Measurements from ENCODE around the gene PSME1.

The PSME1 gene

DNA sequence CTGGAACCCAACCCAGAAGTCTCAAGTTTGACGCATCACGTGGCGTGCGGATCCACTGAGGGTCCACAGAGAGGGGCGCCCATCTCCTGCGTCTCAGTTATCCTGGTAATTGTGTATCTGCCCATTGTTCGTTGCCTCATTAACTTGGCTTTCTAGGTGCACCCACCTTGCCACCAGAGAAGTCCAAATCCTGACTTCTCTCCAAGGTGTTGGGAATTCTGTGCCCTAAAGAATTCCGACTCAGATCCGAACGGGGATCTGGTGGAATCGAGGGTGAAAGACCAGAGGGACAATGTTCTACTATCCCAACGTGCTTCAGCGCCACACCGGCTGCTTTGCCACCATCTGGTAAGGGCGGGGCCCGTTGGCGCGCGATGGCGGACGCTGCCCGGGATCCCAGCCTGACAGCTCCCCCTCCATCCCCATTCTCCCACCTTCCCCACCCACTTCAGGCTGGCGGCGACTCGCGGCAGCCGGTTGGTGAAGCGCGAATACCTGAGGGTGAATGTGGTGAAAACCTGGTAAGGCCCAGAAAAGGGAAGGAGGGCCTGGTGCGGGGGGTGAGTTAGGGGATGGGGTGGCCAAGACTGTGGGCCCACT lies 36.4 kb downstream of the PSME1 start:
- peaks cover 8% of the 10 kb centered on the region for H3K4me1 ChIP-seq (ENCODE audit: control insufficient read depth, insufficient read depth, low read length, poor library complexity, severe bottlenecking)
- no peak overlapping the region for H3K4me3 ChIP-seq (ENCODE audit: insufficient read depth, low read depth, low read length, poor library complexity, severe bottlenecking)
- H3K27ac ChIP-seq (ENCODE audit: insufficient read depth, low read length, poor library complexity, severe bottlenecking), result peak overlapping the region; percentile 49
- H3K36me3 ChIP-seq (ENCODE audit: control insufficient read depth, insufficient read depth, low read length), result peaks cover 14% of the 10 kb centered on the region
- H3K27me3 ChIP-seq (replicated peaks; ENCODE audit: control insufficient read depth, insufficient read depth, low read length, poor library complexity, severe bottlenecking), result no peaks in the 10 kb centered on the region
- H3K9me3 ChIP-seq (ENCODE audit: control insufficient read depth, low read length), result no peaks in the 10 kb centered on the region
- no peak for DNase-seq

DNA sequence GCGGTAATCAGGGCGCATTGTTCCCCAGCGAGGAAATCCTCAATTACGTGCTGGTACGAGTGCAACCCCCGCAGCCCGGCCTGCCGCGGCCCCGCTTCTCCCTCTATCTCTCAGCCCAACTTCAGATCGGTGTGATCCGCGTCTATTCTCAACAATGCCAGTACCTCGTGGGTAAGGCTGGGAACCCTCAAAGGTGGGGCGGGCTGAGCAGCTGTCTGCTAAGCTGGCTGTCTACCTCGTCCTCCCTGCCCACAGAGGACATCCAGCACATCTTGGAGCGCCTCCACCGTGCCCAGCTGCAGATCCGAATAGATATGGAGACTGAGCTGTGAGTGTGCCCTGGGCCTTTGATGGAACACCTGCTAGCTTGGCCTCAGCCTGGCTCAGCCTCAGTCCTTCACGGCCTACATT lies 36.9 kb downstream of the PSME1 start:
- Histone ChIP-seq H3K4me3 (ENCODE audit: insufficient read depth, low read depth, low read length, poor library complexity, severe bottlenecking) (no peak overlapping the region), H3K9me3 (ENCODE audit: control insufficient read depth, low read length) (no peaks in the 10 kb centered on the region), H3K4me1 (ENCODE audit: control insufficient read depth, insufficient read depth, low read length, poor library complexity, severe bottlenecking) (peaks cover 8% of the 10 kb centered on the region), H3K27ac (ENCODE audit: insufficient read depth, low read length, poor library complexity, severe bottlenecking) (no peak overlapping the region), H3K36me3 (ENCODE audit: control insufficient read depth, insufficient read depth, low read length) (peaks cover 19% of the 10 kb centered on the region), H3K27me3 (replicated peaks; ENCODE audit: control insufficient read depth, insufficient read depth, low read length, poor library complexity, severe bottlenecking) (no peaks in the 10 kb centered on the region)
- no peak for DNase-seq

DNA sequence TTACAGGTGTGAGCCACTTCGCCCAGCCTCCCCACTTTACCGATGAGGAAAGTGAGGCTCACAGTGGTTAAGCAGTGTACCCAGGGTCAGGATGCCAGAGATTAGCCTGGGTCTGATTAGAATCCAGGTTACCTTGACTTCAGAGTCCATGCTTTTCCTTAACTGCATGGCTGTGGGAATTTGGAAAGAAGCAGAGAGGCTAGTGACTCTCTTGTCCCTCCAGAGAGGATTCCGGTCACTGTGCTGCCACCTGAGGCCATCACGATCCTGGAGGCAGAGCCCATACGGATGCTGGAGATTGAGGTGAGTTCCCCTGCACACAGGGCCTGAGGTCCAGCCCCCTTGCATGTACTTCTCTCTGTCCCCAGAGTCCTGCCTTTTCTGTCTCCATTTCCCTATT lies 40.6 kb downstream of the PSME1 start:
- Histone ChIP-seq H3K4me1 (ENCODE audit: control insufficient read depth, insufficient read depth, low read length, poor library complexity, severe bottlenecking) (peaks cover 5% of the 10 kb centered on the region), H3K4me3 (ENCODE audit: insufficient read depth, low read depth, low read length, poor library complexity, severe bottlenecking) (no peak overlapping the region), H3K9me3 (ENCODE audit: control insufficient read depth, low read length) (no peaks in the 10 kb centered on the region), H3K27me3 (replicated peaks; ENCODE audit: control insufficient read depth, insufficient read depth, low read length, poor library complexity, severe bottlenecking) (no peaks in the 10 kb centered on the region), H3K27ac (ENCODE audit: insufficient read depth, low read length, poor library complexity, severe bottlenecking) (no peak overlapping the region), H3K36me3 (ENCODE audit: control insufficient read depth, insufficient read depth, low read length) (peaks cover 54% of the 10 kb centered on the region)
- no peak for DNase-seq

DNA sequence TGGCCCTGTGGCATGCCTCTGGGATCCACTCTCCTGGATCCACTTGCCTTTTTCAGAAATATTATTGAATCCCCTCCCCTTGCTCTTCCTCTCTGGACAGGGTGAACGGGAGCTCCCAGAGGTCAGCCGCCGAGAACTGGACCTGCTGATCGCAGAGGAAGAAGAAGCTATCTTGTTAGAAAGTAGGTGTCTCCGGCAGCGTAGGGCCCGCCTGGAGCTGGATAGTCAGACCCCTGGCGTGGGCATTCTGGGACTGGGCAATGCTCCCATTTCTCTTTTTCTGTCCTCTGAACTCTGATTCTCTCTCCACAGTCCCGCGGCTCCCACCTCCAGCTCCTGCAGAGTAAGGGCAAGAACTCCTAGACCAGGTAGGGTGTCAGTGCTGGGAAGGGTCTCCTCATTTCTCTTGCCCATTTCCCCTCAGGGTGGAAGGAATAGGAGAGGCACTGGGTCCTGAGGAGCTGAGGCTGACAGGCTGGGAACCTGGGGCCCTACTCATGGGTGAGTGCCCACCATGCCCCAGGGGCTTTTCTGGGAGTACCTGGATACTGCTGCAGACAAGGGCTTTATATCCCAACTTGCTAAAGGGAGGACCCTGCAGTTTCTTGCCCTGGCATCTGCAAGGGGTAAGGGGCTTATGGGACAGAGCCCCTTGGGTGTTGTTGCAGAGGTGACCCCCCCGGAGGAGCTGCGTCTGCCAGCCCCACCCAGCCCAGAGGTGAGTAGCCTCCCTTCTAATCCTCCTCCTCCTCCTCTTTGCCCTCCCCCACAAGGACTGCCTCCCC lies 41.2 kb downstream of the PSME1 start:
- Histone ChIP-seq H3K36me3 (ENCODE audit: control insufficient read depth, insufficient read depth, low read length) (peaks cover 60% of the 10 kb centered on the region), H3K27ac (ENCODE audit: insufficient read depth, low read length, poor library complexity, severe bottlenecking) (no peak overlapping the region), H3K4me1 (ENCODE audit: control insufficient read depth, insufficient read depth, low read length, poor library complexity, severe bottlenecking) (no peaks in the 10 kb centered on the region), H3K4me3 (ENCODE audit: insufficient read depth, low read depth, low read length, poor library complexity, severe bottlenecking) (no peak overlapping the region), H3K27me3 (replicated peaks; ENCODE audit: control insufficient read depth, insufficient read depth, low read length, poor library complexity, severe bottlenecking) (no peaks in the 10 kb centered on the region), H3K9me3 (ENCODE audit: control insufficient read depth, low read length) (no peaks in the 10 kb centered on the region)
- DNase-seq, result no peak

DNA sequence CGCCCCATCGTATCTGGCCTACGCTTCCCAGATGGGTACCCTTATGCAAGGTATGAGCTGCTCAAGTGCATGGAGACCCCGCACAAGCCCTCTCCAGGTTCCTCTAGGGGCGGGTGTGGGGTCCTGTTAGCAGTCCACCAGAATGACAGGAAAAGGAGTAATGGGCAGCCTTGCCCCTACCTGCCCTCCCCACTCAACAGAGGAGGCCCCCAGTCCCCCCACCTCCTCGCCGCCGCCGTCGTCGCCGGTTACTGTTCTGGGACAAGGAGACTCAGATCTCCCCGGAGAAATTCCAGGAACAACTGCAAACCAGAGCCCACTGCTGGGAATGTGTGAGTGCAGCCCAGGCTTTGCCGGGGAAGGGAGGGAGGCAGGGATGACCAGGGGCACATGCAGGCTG lies 41.9 kb downstream of the PSME1 start:
- H3K4me1 ChIP-seq (ENCODE audit: control insufficient read depth, insufficient read depth, low read length, poor library complexity, severe bottlenecking), result no peaks in the 10 kb centered on the region
- H3K27ac ChIP-seq (ENCODE audit: insufficient read depth, low read length, poor library complexity, severe bottlenecking), result no peak overlapping the region
- H3K9me3 ChIP-seq (ENCODE audit: control insufficient read depth, low read length), result no peaks in the 10 kb centered on the region
- DNase-seq, result no peak
- no peaks in the 10 kb centered on the region for H3K27me3 ChIP-seq (replicated peaks; ENCODE audit: control insufficient read depth, insufficient read depth, low read length, poor library complexity, severe bottlenecking)
- H3K36me3 ChIP-seq (ENCODE audit: control insufficient read depth, insufficient read depth, low read length), result peaks cover 67% of the 10 kb centered on the region
- no peak overlapping the region for H3K4me3 ChIP-seq (ENCODE audit: insufficient read depth, low read depth, low read length, poor library complexity, severe bottlenecking)

DNA sequence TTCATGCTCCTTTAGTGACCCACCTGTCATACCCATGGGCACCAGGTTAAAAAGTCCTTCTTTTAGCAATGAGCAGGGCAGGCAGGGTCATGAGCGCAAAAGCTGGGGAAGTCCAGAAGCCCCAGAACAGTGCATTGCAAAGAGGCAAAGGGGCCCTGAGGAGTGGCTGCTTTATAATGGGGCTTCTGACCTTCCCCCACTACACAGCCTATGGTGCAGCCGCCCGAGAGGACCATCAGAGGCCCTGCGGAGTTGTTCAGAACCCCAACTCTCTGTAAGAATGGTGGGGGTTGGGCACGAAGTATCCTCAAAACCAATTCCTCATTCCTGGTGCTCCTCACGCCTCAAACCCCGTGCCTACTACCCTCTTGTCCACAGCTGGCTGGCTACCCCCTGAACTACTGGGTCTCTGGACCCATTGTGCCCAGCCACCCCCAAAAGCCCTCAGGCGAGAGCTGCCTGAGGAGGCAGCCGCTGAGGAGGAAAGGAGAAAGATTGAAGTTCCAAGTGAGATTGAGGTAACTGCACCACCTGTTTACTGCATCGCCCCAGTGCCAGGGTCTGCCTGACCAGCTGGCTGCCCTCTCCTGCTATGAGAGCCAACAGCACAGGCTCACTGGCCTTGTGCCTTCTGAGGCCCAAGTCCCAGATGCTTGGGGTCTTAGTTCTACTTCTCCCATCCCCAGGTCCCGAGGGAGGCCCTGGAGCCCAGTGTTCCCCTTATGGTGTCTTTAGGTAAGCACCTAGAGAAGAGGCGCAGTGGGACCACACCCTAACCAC lies 42.6 kb downstream of the PSME1 start:
- H3K27me3 ChIP-seq (replicated peaks; ENCODE audit: control insufficient read depth, insufficient read depth, low read length, poor library complexity, severe bottlenecking), result no peaks in the 10 kb centered on the region
- no peaks in the 10 kb centered on the region for H3K4me1 ChIP-seq (ENCODE audit: control insufficient read depth, insufficient read depth, low read length, poor library complexity, severe bottlenecking)
- H3K4me3 ChIP-seq (ENCODE audit: insufficient read depth, low read depth, low read length, poor library complexity, severe bottlenecking), result no peak overlapping the region
- DNase-seq, result no peak
- H3K36me3 ChIP-seq (ENCODE audit: control insufficient read depth, insufficient read depth, low read length), result peaks cover 74% of the 10 kb centered on the region
- no peak overlapping the region for H3K27ac ChIP-seq (ENCODE audit: insufficient read depth, low read length, poor library complexity, severe bottlenecking)
- no peaks in the 10 kb centered on the region for H3K9me3 ChIP-seq (ENCODE audit: control insufficient read depth, low read length)

DNA sequence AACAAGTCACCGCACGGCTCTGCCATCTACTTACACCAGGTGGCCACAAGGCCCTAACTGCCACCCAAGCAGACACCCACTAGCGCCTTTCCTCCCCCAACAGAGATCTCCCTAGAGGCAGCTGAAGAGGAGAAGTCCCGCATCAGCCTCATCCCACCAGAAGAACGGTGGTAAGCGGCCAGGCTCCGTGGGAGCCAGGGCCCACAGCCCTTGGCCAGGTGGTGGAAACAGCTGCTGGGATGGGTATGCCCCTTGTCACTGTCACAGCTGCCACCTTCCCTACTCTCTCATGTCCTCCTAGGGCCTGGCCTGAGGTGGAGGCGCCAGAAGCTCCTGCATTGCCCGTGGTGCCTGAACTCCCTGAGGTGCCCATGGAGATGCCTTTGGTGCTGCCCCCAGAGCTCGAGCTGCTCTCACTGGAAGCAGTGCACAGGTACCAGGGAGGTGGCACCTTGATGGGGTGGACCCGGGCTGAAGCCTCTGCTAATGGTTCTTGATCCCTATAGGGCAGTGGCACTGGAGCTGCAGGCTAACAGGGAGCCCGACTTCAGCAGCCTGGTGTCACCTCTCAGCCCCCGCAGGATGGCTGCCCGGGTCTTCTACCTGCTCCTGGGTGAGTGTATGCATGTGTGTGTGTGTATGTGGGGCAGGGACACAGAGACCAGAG lies 43.4 kb downstream of the PSME1 start:
- Histone ChIP-seq H3K36me3 (ENCODE audit: control insufficient read depth, insufficient read depth, low read length) (peaks cover 81% of the 10 kb centered on the region), H3K9me3 (ENCODE audit: control insufficient read depth, low read length) (no peaks in the 10 kb centered on the region), H3K27ac (ENCODE audit: insufficient read depth, low read length, poor library complexity, severe bottlenecking) (no peak overlapping the region)

DNA sequence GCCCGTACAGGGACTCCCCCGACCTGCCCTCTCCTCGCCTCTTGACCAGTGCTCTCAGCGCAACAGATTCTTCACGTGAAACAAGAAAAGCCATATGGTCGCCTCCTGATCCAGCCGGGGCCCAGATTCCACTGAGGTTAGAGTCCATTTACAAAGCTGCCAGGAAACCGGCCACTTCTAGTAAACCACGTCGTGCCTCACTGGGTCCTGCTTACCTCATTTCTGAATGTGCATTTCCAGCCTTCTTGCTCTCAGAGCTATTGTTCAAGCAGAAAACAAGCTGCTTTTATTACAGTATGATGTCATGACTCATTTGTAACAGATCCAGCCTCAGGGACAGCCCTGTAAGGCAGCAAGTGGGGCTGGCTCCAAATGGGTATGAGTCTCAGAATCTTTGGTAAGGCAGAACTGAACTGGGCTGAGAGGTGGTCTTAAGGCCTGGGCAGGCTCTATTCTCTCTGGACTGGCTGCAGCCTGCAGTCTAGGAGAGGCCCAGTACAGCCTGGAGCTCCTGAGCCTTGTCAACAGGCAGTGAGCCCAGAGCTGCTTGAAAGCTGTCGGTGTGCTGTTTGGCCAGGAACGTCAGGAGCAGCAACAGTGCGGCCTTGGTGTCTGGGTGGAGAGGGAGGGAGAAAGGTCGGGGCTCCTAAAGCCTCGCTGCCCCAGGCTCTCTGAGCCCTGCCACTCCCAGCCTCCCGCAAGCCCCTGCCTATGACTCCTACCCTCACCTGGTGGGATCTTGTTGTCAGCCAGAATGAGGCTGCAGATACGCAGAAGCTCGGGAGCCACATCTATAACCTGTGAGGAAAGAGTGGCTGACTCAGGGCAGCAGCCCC lies 44.2 kb downstream of the PSME1 start:
- Histone ChIP-seq H3K27me3 (replicated peaks; ENCODE audit: control insufficient read depth, insufficient read depth, low read length, poor library complexity, severe bottlenecking) (no peaks in the 10 kb centered on the region), H3K9me3 (ENCODE audit: control insufficient read depth, low read length) (no peaks in the 10 kb centered on the region), H3K27ac (ENCODE audit: insufficient read depth, low read length, poor library complexity, severe bottlenecking) (no peak overlapping the region), H3K4me1 (ENCODE audit: control insufficient read depth, insufficient read depth, low read length, poor library complexity, severe bottlenecking) (no peaks in the 10 kb centered on the region), H3K36me3 (ENCODE audit: control insufficient read depth, insufficient read depth, low read length) (peaks cover 87% of the 10 kb centered on the region), H3K4me3 (ENCODE audit: insufficient read depth, low read depth, low read length, poor library complexity, severe bottlenecking) (no peak overlapping the region)
- no peak for DNase-seq

More for the DNA sequence above, 43.4 kb downstream of the PSME1 start:
- no peak for DNase-seq
- Histone ChIP-seq H3K27me3 (replicated peaks; ENCODE audit: control insufficient read depth, insufficient read depth, low read length, poor library complexity, severe bottlenecking) (no peaks in the 10 kb centered on the region), H3K4me3 (ENCODE audit: insufficient read depth, low read depth, low read length, poor library complexity, severe bottlenecking) (no peak overlapping the region), H3K4me1 (ENCODE audit: control insufficient read depth, insufficient read depth, low read length, poor library complexity, severe bottlenecking) (no peaks in the 10 kb centered on the region)

DNA sequence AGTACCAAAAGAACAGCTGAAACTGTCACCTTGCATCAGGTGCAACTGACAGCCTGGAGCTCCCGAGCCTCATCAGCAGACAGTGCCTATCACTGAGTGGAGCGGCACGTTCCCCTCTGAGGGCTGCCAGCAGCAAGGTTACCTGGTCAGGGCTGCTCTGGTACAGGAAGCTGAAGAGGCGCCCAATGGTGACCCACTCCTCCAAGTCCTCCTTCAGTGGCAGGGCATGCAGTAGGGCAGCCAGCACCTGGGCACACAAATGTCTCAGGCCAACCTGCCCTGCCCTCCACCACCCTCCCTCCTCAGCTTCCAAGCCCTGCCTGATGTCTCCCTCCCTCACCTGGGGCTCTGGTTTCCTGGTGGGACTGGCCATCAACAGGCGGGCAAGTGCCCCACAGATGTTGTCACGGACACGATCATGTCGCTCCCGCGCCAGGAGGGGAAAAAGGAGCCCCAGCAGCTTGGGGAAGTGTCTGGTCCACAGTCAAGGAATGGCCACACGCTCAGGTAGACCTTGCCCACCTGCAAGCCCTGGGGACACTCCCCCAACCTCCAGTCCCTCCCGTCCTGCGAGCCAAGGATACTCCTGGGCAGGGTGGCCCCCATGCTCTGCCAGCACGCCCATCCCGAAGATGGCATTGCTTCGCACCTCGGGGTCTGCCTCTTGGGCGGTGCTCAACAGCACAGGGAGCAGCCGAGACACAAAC lies 45.5 kb downstream of the PSME1 start:
- Histone ChIP-seq H3K9me3 (ENCODE audit: control insufficient read depth, low read length) (no peaks in the 10 kb centered on the region), H3K4me3 (ENCODE audit: insufficient read depth, low read depth, low read length, poor library complexity, severe bottlenecking) (no peak overlapping the region), H3K36me3 (ENCODE audit: control insufficient read depth, insufficient read depth, low read length) (peaks cover 95% of the 10 kb centered on the region), H3K27me3 (replicated peaks; ENCODE audit: control insufficient read depth, insufficient read depth, low read length, poor library complexity, severe bottlenecking) (no peaks in the 10 kb centered on the region), H3K4me1 (ENCODE audit: control insufficient read depth, insufficient read depth, low read length, poor library complexity, severe bottlenecking) (no peaks in the 10 kb centered on the region), H3K27ac (ENCODE audit: insufficient read depth, low read length, poor library complexity, severe bottlenecking) (no peak overlapping the region)
- DNase-seq, result no peak

All from effector memory CD4-positive, alpha-beta T cell (primary cell).